Kidney epithelial cell (primary cell): Measurements from ENCODE around the gene BEST3. TPM values are rescaled to one million over a fixed set of nuclear protein-coding genes. Genes with fewer than 3 reads are reported as not detected.
"Not testable (repeated sequence)": the region's sequence is repeated elsewhere in the genome, so short reads cannot be mapped to it uniquely, and the experiment has no call there.

ENCODE experiments used
- DNase-seq: peaks from one replicate; pipeline ENCODE4 v3.0.0-alpha.2; 2010; ENCODE audit warnings: low read depth
- H3K27me3 ChIP-seq: 2 replicates; pipeline ENCODE4 v1.6.0; 2011; ENCODE audit warnings: low read length; ENCODE audit not compliant: control insufficient read depth, insufficient read depth
- H3K36me3 ChIP-seq: 2 replicates; pipeline ENCODE4 v1.5.1; 2011; ENCODE audit warnings: low read length; ENCODE audit not compliant: control insufficient read depth, insufficient read depth
- H3K4me3 ChIP-seq: 2 replicates; pipeline ENCODE4 v1.5.1; 2011; ENCODE audit warnings: low read depth, mild to moderate bottlenecking, control low read depth, low read length
- total RNA-seq: library from RNA; depleted of rRNA; stranded (reverse); fragments of >200 nt; gene quantifications from 2 replicates; pipeline ENCODE4 v1.2.3, GENCODE V29; 2015
- TF ChIP-seq, protein P1 (sequence below): IDR thresholded peaks from 2 replicates; pipeline ENCODE4 v1.5.1; 2011; ENCODE audit warnings: mild to moderate bottlenecking, moderate library complexity, low read length, control low read depth, inconsistent platforms; ENCODE audit not compliant: insufficient read depth, poor library complexity, severe bottlenecking

BEST3 gene
- total RNA-seq, 1 donor from 2014 or later = 1.6 TPM

DNA sequence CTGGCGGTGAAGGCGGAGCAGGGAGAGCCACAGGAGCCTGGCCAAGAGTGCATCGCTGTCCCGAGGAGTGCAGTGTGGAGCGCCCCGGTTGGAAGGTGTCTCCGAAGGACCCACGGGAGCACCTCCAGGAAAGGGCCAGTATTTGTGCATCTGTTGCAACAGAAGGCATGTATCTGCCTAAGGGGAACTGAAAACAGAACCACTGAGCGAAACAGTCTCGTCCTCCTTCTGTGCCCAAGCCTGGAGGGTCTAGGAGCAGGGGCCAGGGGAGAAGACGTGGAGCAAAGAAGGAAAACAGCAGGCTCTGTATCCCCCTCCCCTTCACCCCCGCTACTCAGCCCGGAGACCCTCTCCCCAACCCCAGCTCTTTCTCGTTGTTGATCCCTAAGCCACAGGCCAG, 83.1 kb downstream of the BEST3 start:
- no peaks in the 10 kb centered on the region for H3K27me3 ChIP-seq
- TF ChIP-seq, protein P1, sequence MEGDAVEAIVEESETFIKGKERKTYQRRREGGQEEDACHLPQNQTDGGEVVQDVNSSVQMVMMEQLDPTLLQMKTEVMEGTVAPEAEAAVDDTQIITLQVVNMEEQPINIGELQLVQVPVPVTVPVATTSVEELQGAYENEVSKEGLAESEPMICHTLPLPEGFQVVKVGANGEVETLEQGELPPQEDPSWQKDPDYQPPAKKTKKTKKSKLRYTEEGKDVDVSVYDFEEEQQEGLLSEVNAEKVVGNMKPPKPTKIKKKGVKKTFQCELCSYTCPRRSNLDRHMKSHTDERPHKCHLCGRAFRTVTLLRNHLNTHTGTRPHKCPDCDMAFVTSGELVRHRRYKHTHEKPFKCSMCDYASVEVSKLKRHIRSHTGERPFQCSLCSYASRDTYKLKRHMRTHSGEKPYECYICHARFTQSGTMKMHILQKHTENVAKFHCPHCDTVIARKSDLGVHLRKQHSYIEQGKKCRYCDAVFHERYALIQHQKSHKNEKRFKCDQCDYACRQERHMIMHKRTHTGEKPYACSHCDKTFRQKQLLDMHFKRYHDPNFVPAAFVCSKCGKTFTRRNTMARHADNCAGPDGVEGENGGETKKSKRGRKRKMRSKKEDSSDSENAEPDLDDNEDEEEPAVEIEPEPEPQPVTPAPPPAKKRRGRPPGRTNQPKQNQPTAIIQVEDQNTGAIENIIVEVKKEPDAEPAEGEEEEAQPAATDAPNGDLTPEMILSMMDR = no peak
- no peak for DNase-seq

DNA sequence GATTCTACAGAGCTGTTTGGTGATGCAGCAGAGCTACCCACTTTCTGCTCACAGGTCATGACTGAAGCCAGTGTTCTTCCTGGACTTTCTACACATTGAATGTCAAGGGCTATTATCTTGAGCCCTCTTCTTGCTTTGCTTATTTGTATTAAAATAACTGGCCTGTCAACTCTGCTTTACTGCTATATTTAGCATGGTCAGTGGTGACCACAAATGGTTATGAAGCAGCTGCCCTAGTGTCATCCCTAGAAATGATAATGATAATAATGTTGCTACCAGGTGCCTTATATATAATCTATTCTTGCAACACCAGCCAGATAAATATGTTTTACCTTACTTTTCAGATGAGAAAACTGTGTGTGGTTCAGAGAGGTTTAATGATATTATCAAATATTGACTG, 85.8 kb downstream of the BEST3 start:
- no peak for DNase-seq
- no peak overlapping the region for H3K4me3 ChIP-seq
- TF ChIP-seq, protein P1 = no peak
- H3K27me3 ChIP-seq = peaks cover 2% of the 10 kb centered on the region
- no peaks in the 10 kb centered on the region for H3K36me3 ChIP-seq

More for the DNA sequence above, 83.1 kb downstream of the BEST3 start:
- H3K36me3 ChIP-seq = no peaks in the 10 kb centered on the region
- no peak overlapping the region for H3K4me3 ChIP-seq

DNA sequence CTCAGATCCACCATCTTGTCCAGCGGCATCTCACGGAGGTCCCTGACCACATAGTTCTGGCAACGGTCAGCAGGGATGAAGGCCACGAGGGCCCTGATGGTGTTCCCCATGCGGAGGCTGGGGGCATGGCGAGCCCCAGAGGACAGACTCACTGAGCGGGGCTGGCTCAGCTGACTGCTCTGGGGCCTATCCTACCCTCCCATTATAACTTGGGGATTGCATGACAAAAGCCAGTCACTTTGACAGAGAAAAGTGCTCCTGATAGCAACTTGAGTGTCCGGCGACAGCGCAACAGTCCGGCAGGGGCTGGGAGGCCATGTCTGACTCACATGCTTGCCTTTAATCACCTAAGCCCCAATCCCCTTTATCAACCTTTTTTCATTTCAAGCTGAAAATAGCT, 88.4 kb downstream of the BEST3 start, which contains the start of gene LRRC10:
LRRC10 (minus strand) TSS at position 179 of the 400 bp plus-strand sequence; CDS start at position 110, 69 bp downstream.
- no peak within 1 kb of the TSS for H3K4me3 ChIP-seq
- TF ChIP-seq, protein P1 = no peak
- no peaks in the 10 kb centered on the region for H3K36me3 ChIP-seq
- no peak for DNase-seq
- peaks cover 2% of the 10 kb centered on the region for H3K27me3 ChIP-seq

DNA sequence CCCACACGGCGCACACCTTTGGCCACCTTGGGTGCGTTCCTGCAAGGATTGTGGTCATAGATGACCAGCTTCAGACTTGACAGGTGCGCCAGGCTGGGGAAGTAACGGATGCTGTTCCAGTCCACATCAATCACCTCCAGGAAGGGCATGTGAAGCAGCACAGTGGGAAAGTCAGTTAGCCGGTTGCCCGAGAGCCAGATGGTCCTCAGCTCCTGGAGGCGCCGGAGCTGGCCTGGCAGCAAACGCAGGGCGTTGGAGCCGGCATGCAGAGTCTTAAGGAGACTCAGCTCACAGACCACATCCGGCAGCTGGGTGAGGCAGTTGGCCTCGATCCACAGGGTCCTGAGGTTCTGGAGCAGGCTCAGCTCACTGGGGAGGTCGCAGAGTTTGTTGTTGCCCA, 89.0 kb downstream of the BEST3 start:
- H3K36me3 ChIP-seq = no peaks in the 10 kb centered on the region
- no peak for DNase-seq
- H3K27me3 ChIP-seq = peaks cover 2% of the 10 kb centered on the region
- H3K4me3 ChIP-seq = no peak overlapping the region
- TF ChIP-seq, protein P1 = no peak

DNA sequence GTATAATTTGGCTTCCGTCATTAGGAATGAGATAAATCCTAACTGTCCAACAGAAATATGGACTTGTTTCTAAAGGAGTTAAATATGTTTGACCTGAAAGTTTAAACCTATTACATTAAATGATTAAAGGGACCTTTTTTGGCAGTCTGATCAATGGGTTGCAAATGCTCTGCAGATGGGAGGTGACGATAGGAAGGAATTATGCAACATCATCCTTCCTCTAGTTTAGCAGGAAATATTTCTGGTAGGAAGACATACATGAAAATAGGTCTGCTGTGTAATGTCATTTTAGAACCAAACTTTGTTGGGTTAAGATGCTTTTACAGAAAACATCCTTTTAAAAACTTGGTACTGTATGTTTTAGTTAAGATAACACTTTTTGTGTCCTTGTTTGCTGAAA, 91.0 kb downstream of the BEST3 start:
- no peak for DNase-seq
- Histone ChIP-seq H3K27me3 (peaks cover 2% of the 10 kb centered on the region), H3K36me3 (no peaks in the 10 kb centered on the region), H3K4me3 (no peak overlapping the region)
- TF ChIP-seq, protein P1 = no peak

DNA sequence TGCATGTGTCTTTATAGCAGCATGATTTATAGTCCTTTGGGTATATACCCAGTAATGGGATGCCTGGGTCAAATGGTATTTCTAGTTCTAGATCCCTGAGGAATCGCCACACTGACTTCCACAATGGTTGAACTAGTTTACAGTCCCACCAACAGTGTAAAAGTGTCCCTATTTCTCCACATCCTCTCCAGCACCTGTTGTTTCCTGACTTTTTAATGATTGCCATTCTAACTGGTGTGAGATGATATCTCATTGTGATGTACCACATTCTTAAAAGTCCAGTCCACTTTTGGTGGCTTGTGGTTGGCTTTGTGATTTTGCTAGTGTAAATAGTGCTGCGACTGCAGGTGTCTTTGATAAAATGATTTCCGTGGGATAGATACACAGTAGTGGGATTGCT, 94.8 kb downstream of the BEST3 start:
- not testable (repeated sequence) for H3K4me3 ChIP-seq, H3K36me3 ChIP-seq, DNase-seq, H3K27me3 ChIP-seq

Other genes starting within 250 kb of the BEST3 start
- 26.6 and 35.5 TPM in 2 replicates for gene FRS2, start 228.9 kb downstream of the BEST3 start, total RNA-seq
- gene CCT2, start 113.8 kb downstream of the BEST3 start, total RNA-seq = 212 and 224 TPM in 2 replicates
- not detected in 2 replicates for gene LRRC10, start 88.4 kb downstream of the BEST3 start, total RNA-seq
- 57.1 and 83.7 TPM in 2 replicates for gene RAB3IP, start 39.6 kb upstream of the BEST3 start, total RNA-seq
- 0.13 TPM in 1 of 2 replicates, not detected in the other for gene MYRFL, start 125.9 kb upstream of the BEST3 start, total RNA-seq